HepG2 (cell line): ENCODE measurements around the gene HADH. TPM values are rescaled to one million over a fixed set of nuclear protein-coding genes. Genes with fewer than 3 reads are reported as not detected.

Experiments
- AKNA ChIP-seq: sonication (generic); formaldehyde crosslinking; IDR thresholded peaks from 2 replicates; pipeline ENCODE4 v1.4.0; 2020; ENCODE audit warnings: missing genetic modification reagents, borderline replicate concordance
- IRX3 ChIP-seq: sonication (generic); formaldehyde crosslinking; IDR thresholded peaks from 2 replicates; pipeline ENCODE4 v1.8.1; 2023; ENCODE audit warnings: mild to moderate bottlenecking, low read depth, missing genetic modification reagents, borderline replicate concordance
- KDM6A ChIP-seq: IDR thresholded peaks from 2 replicates; pipeline ENCODE4 v1.6.1; 2016; ENCODE audit warnings: low read depth
- PATZ1 ChIP-seq: sonication (generic); formaldehyde crosslinking; IDR thresholded peaks from 2 replicates; pipeline ENCODE4 v1.4.0; 2020; ENCODE audit warnings: missing genetic modification reagents
- REPIN1 ChIP-seq: sonication (generic); formaldehyde crosslinking; IDR thresholded peaks from 2 replicates; pipeline ENCODE4 v1.8.0; 2022; ENCODE audit warnings: missing genetic modification reagents, low read depth, mild to moderate bottlenecking, borderline replicate concordance
- SKIL ChIP-seq: sonication (generic); formaldehyde crosslinking; IDR thresholded peaks from 2 replicates; pipeline ENCODE4 v1.8.0; 2022; ENCODE audit warnings: missing genetic modification reagents, mild to moderate bottlenecking, moderate library complexity, borderline replicate concordance
- SPEN ChIP-seq: sonication (generic); formaldehyde crosslinking; IDR thresholded peaks from 2 replicates; pipeline ENCODE4 v1.5.1; 2020; ENCODE audit warnings: low read depth, mild to moderate bottlenecking, missing genetic modification reagents
- ZBTB25 ChIP-seq: IDR thresholded peaks from 2 replicates; pipeline ENCODE4 v1.6.1; 2018; ENCODE audit warnings: missing genetic modification reagents
- polyA plus RNA-seq, 8 experiments: library from polyadenylated mRNA; depleted of rRNA in 3 of 8; stranded (reverse) in 7 of 8; unstranded in 1 of 8; fragments of >200 nt; fragmentation: Illumina TruSeq in 4 of 8; extraction: Trizol in 4 of 8; gene quantifications; 2 replicates each; pipeline versions ENCODE4 v1.2.1 to v1.2.3, GENCODE V29; 2011 to 2016; ENCODE audit warnings: low read depth in 4 of 8, missing spikeins in 1 of 8, mixed read lengths in 1 of 8; ENCODE audit not compliant: insufficient read depth in 1 of 8
- total RNA-seq, 5 experiments: library from RNA; depleted of rRNA; stranded (reverse); fragments of >200 nt; fragmentation: Illumina TruSeq; extraction: Trizol; gene quantifications; 2 replicates each; pipeline ENCODE4 v1.2.3, GENCODE V29; 2016; ENCODE audit warnings: low read depth in 1 of 5
- TF ChIP-seq, protein P1 (sequence below): sonication (generic); formaldehyde crosslinking; IDR thresholded peaks from 2 replicates; pipeline ENCODE4 v1.5.1; 2020; ENCODE audit warnings: mild to moderate bottlenecking, missing genetic modification reagents, borderline replicate concordance
- TF ChIP-seq, protein P2 (sequence below): sonication (generic); formaldehyde crosslinking; IDR thresholded peaks from 2 replicates; pipeline ENCODE4 v1.4.0; 2020; ENCODE audit warnings: missing genetic modification reagents, borderline replicate concordance
- TF ChIP-seq, protein P3 (sequence below): sonication (generic); formaldehyde crosslinking; IDR thresholded peaks from 2 replicates; pipeline ENCODE4 v1.8.0; 2022; ENCODE audit warnings: mild to moderate bottlenecking, missing genetic modification reagents

The HADH gene
- total and polyA plus RNA-seq, 2 of the 13 experiments (the other 11 are each of a cell fraction or from before 2014, with no cell fraction given): 29.6 to 33.9 TPM

DNA sequence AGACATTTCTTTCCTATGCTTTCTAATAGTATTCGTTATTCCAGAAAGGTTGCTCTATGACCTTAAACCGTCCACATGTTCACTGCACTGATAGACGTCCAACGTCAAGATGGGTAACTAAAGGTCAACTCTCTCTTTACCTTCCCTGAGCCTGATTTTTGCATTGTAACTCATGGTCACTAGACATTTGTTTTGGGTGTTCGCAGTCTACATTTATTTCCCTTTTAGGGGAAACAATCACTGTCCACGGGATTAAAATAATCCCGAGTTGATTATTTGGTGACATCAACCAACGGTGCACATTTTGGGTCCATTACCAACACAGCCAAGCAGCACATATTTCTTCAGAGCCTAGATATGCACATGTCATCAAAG is 540 bp upstream of the HADH start (continued):
- TF ChIP-seq, protein P1, sequence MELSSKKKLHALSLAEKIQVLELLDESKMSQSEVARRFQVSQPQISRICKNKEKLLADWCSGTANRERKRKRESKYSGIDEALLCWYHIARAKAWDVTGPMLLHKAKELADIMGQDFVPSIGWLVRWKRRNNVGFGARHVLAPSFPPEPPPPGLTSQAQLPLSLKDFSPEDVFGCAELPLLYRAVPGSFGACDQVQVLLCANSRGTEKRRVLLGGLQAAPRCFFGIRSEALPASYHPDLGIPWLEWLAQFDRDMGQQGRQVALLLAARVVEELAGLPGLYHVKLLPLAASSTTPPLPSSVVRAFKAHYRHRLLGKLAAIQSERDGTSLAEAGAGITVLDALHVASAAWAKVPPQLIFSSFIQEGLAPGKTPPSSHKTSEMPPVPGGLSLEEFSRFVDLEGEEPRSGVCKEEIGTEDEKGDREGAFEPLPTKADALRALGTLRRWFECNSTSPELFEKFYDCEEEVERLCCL (CRISPR knock-in tag): no peak
- no peak for TF ChIP-seq SPEN (CRISPR knock-in tag)
- no peak for TF ChIP-seq KDM6A
- no peak for TF ChIP-seq PATZ1 (CRISPR knock-in tag)
- TF ChIP-seq, protein P2, sequence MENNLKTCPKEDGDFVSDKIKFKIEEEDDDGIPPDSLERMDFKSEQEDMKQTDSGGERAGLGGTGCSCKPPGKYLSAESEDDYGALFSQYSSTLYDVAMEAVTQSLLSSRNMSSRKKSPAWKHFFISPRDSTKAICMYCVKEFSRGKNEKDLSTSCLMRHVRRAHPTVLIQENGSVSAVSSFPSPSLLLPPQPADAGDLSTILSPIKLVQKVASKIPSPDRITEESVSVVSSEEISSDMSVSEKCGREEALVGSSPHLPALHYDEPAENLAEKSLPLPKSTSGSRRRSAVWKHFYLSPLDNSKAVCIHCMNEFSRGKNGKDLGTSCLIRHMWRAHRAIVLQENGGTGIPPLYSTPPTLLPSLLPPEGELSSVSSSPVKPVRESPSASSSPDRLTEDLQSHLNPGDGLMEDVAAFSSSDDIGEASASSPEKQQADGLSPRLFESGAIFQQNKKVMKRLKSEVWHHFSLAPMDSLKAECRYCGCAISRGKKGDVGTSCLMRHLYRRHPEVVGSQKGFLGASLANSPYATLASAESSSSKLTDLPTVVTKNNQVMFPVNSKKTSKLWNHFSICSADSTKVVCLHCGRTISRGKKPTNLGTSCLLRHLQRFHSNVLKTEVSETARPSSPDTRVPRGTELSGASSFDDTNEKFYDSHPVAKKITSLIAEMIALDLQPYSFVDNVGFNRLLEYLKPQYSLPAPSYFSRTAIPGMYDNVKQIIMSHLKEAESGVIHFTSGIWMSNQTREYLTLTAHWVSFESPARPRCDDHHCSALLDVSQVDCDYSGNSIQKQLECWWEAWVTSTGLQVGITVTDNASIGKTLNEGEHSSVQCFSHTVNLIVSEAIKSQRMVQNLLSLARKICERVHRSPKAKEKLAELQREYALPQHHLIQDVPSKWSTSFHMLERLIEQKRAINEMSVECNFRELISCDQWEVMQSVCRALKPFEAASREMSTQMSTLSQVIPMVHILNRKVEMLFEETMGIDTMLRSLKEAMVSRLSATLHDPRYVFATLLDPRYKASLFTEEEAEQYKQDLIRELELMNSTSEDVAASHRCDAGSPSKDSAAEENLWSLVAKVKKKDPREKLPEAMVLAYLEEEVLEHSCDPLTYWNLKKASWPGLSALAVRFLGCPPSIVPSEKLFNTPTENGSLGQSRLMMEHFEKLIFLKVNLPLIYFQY (CRISPR knock-in tag): no peak
- no peak for TF ChIP-seq IRX3
- TF ChIP-seq, protein P3, sequence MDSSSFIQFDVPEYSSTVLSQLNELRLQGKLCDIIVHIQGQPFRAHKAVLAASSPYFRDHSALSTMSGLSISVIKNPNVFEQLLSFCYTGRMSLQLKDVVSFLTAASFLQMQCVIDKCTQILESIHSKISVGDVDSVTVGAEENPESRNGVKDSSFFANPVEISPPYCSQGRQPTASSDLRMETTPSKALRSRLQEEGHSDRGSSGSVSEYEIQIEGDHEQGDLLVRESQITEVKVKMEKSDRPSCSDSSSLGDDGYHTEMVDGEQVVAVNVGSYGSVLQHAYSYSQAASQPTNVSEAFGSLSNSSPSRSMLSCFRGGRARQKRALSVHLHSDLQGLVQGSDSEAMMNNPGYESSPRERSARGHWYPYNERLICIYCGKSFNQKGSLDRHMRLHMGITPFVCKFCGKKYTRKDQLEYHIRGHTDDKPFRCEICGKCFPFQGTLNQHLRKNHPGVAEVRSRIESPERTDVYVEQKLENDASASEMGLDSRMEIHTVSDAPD (CRISPR knock-in tag): no peak
- no peak for TF ChIP-seq ZBTB25 (CRISPR knock-in tag)
- no peak for TF ChIP-seq AKNA
- TF ChIP-seq REPIN1 (CRISPR knock-in tag): no peak; the same call in 1 of the 2 replicates
- TF ChIP-seq SKIL (CRISPR knock-in tag): no peak; the same call in 1 of the 2 replicates
